CD4-positive, alpha-beta T cell (primary cell): Measurements from ENCODE around the gene ACTR5. TPM values are rescaled to one million over a fixed set of nuclear protein-coding genes. Genes with fewer than 3 reads are reported as not detected.

Experiments
- ATAC-seq: fragments of 200-7000 bp; cut with Tn5 transposase; one replicate; pipeline ENCODE4 v1.10.0; 2022; ENCODE audit warnings: mild to moderate bottlenecking; ENCODE audit not compliant: poor library complexity
- CTCF ChIA-PET: fragments of 350-600 bp; sonication (Branson Sonifier 250); formaldehyde crosslinking; loops from one replicate; lab custom pipeline; 2021; ENCODE audit warnings: antibody characterized with exemption, inconsistent platforms; lab: Charles Lee
- POLR2A ChIA-PET: fragments of 350-600 bp; sonication (Branson Sonifier 250); formaldehyde crosslinking; loops from one replicate; lab custom pipeline; 2021; ENCODE audit warnings: antibody characterized with exemption, inconsistent platforms; lab: Charles Lee
- DNase-seq, 14 experiments: peaks; one replicate each; pipeline ENCODE4 v3.0.0-alpha.2; 2013 to 2020; ENCODE audit warnings: mixed read lengths in 2 of 14
- H3K27ac ChIP-seq, 2 donors: one replicate each; pipeline versions ENCODE4 v1.5.1 to v1.7.0; 2013; ENCODE audit warnings: low read length in 2 of 2, low read depth in 1 of 2, mild to moderate bottlenecking in 1 of 2
- H3K27me3 ChIP-seq, 2 experiments: 1 replicate in 1 of 2; 2 replicates in 1 of 2; pipeline versions ENCODE4 v1.6.1 to v1.7.0; 2013; ENCODE audit warnings: low read length in 2 of 2, control low read depth in 1 of 2, mild to moderate bottlenecking in 1 of 2, moderate library complexity in 1 of 2; ENCODE audit not compliant: insufficient read depth in 2 of 2, control insufficient read depth in 1 of 2
- H3K36me3 ChIP-seq: one replicate; pipeline ENCODE4 v1.6.1; 2013; ENCODE audit warnings: low read length, control low read depth; ENCODE audit not compliant: insufficient read depth
- H3K4me1 ChIP-seq: one replicate; pipeline ENCODE4 v1.6.1; 2013; ENCODE audit warnings: low read length, control low read depth; ENCODE audit not compliant: insufficient read depth
- H3K4me3 ChIP-seq: one replicate; pipeline ENCODE4 v1.5.1; 2013; ENCODE audit warnings: mild to moderate bottlenecking, low read length, moderate library complexity
- H3K9me3 ChIP-seq, 2 experiments: 1 replicate in 1 of 2; 2 replicates in 1 of 2; pipeline versions ENCODE4 v1.6.1 to v1.7.0; 2013; ENCODE audit warnings: low read length in 2 of 2, mild to moderate bottlenecking in 2 of 2, control low read depth in 1 of 2, moderate library complexity in 1 of 2; ENCODE audit not compliant: control insufficient read depth in 1 of 2, insufficient read depth in 1 of 2
- H3K27ac Mint-ChIP-seq: one replicate; pipeline ENCODE4 v1.8.0; 2020; ENCODE audit warnings: mixed read lengths
- H3K27me3 Mint-ChIP-seq: one replicate; pipeline ENCODE4 v1.8.0; 2021; ENCODE audit warnings: mixed read lengths
- H3K36me3 Mint-ChIP-seq: one replicate; pipeline ENCODE4 v1.8.0; 2021; ENCODE audit warnings: low read depth, mixed read lengths
- H3K4me1 Mint-ChIP-seq: one replicate; pipeline ENCODE4 v1.8.0; 2021; ENCODE audit warnings: low read depth, mixed read lengths
- H3K4me3 Mint-ChIP-seq: one replicate; pipeline ENCODE4 v1.8.0; 2020; ENCODE audit warnings: mild to moderate bottlenecking, mixed read lengths
- H3K9me3 Mint-ChIP-seq: one replicate; pipeline ENCODE4 v1.8.0; 2020; ENCODE audit warnings: mixed read lengths
- CTCF ChIP-seq: fragments of 200-600 bp; IDR thresholded peaks from one replicate; pipeline ENCODE4 v1.8.0; 2022; ENCODE audit warnings: antibody characterized with exemption, mild to moderate bottlenecking
- intact Hi-C, 2 experiments: fragments of 100-400 bp; cut with DNase I in 1 of 2; cut with micrococcal nuclease in 1 of 2; formaldehyde crosslinking; loops; one replicate each; pipeline versions ENCODE4 v1.15.1 to v1.9.0; 2023 to 2025; cut with DNase I, micrococcal nuclease
- total RNA-seq, 174 experiments: library from RNA in 2 of 174; stranded (reverse) in 2 of 174; gene quantifications; one replicate each; pipeline ENCODE4 v1.2.3 and lab custom pipeline; 2021 to 2026

The ACTR5 gene
- total RNA-seq, 2 experiments from 2014 or later, result 11.1 to 11.9 TPM

GRCh38 chr20:38726804-38727606 lies 21.3 kb upstream of the ACTR5 start:
- Mint-ChIP-seq H3K4me1 (peaks cover 71% of the 10 kb centered on the region), H3K36me3 (no peaks in the 10 kb centered on the region), H3K27ac (peak overlapping the region; percentile 5), H3K9me3 (no peaks in the 10 kb centered on the region), H3K4me3 (peak overlapping the region; percentile 36), H3K27me3 (peaks cover 88% of the 10 kb centered on the region)
- POLR2A ChIA-PET, result interaction anchor here (1.4 kb wide), 1 partner anchor 21 kb away, joined by 3 read pairs; the partner anchor contains the start of gene ACTR5
- Histone ChIP-seq H3K4me1 (peaks cover 87% of the 10 kb centered on the region), H3K27ac (no peak overlapping the region), H3K27me3 (peaks cover 95 to 96% of the 10 kb centered on the region in 2 experiments), H3K9me3 (peaks cover 0 to 73% of the 10 kb centered on the region in 2 experiments), H3K36me3 (no peaks in the 10 kb centered on the region), H3K4me3 (no peak overlapping the region)
- ATAC-seq (no peak), DNase-seq (peak in 11 of 14 experiments; percentile 13 to 74 (median 35))
- TF ChIP-seq CTCF, result no peak
- intact Hi-C loops, result no loop called here
- CTCF ChIA-PET, result interaction anchor here (0.8 to 1.4 kb wide), 2 partner anchors 21 to 25 kb away, joined by 3 to 6 read pairs; partner anchors contain the start of gene ACTR5

GRCh38 chr20:38727607-38728190 lies 20.6 kb upstream of the ACTR5 start:
- H3K27ac ChIP-seq, result no peak overlapping the region
- H3K4me1 ChIP-seq, result peaks cover 87% of the 10 kb centered on the region
- H3K9me3 Mint-ChIP-seq, result no peaks in the 10 kb centered on the region
- no peak overlapping the region for H3K4me3 ChIP-seq
- H3K27ac Mint-ChIP-seq, result no peak overlapping the region
- peaks cover 88% of the 10 kb centered on the region for H3K27me3 Mint-ChIP-seq
- ChIA-PET POLR2A (no interaction called here), CTCF (no interaction called here)
- H3K27me3 ChIP-seq, result peaks cover 91 to 96% of the 10 kb centered on the region in 2 experiments
- ATAC-seq (no peak), DNase-seq (peak in 2 of 14 experiments; percentile 52 to 58)
- peaks cover 71% of the 10 kb centered on the region for H3K4me1 Mint-ChIP-seq
- intact Hi-C loops, result no loop called here
- TF ChIP-seq CTCF, result no peak
- no peaks in the 10 kb centered on the region for H3K36me3 Mint-ChIP-seq
- H3K9me3 ChIP-seq, result peaks cover 0 to 73% of the 10 kb centered on the region in 2 experiments
- H3K36me3 ChIP-seq, result no peaks in the 10 kb centered on the region
- peak overlapping the region; percentile 48 for H3K4me3 Mint-ChIP-seq

GRCh38 chr20:38728191-38728781 lies 20.0 kb upstream of the ACTR5 start:
- intact Hi-C loops, result no loop called here
- Mint-ChIP-seq H3K4me3 (peak overlapping the region; percentile 48), H3K27ac (no peak overlapping the region), H3K27me3 (peaks cover 88% of the 10 kb centered on the region), H3K36me3 (no peaks in the 10 kb centered on the region), H3K9me3 (no peaks in the 10 kb centered on the region), H3K4me1 (peaks cover 67% of the 10 kb centered on the region)
- Histone ChIP-seq H3K4me3 (no peak overlapping the region), H3K36me3 (no peaks in the 10 kb centered on the region), H3K9me3 (peaks cover 0 to 72% of the 10 kb centered on the region in 2 experiments), H3K27ac (no peak overlapping the region), H3K27me3 (peaks cover 91 to 96% of the 10 kb centered on the region in 2 experiments), H3K4me1 (peaks cover 86% of the 10 kb centered on the region)
- ATAC-seq, result no peak
- peak in 2 of 14 experiments; percentile 21 to 33 for DNase-seq
- ChIA-PET CTCF (no interaction called here), POLR2A (interaction anchor here (1.7 kb wide), 1 partner anchor 19 kb away, joined by 6 read pairs; the partner anchor contains the start of gene ACTR5)
- no peak for TF ChIP-seq CTCF
